ENCODE data around the gene SGCG.
"Not testable (repeated sequence)": the region's sequence is repeated elsewhere in the genome, so short reads cannot be mapped to it uniquely, and the experiment has no call there.

SGCG gene
- 0 reads per million in 2 experiments for total RNA-seq

DNA sequence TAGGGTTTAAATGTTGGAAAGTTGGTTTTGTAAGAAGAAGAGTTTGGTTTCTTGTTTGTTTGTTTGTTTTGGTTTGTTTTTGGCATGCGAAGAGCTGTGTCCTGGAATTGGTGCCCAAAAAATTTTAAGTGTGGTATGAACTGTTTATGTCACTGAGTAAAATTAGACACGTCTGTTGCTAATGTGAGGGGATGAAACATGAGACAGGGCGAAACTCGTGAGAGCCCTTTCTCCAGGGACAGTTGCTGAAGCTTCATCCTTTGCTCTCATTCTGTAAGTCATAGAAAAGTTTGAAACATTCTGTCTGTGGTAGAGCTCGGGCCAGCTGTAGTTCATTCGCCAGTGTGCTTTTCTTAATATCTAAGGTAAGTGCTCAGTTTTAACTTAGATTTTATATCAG is at the start of gene SGCG:
TSS of gene SGCG (plus strand) at position 269 of the 400 bp plus-strand sequence. CDS start 22,716 bp downstream, outside the sequence.
- DNase-seq (ENCODE audit: low read depth), result no peak

DNA sequence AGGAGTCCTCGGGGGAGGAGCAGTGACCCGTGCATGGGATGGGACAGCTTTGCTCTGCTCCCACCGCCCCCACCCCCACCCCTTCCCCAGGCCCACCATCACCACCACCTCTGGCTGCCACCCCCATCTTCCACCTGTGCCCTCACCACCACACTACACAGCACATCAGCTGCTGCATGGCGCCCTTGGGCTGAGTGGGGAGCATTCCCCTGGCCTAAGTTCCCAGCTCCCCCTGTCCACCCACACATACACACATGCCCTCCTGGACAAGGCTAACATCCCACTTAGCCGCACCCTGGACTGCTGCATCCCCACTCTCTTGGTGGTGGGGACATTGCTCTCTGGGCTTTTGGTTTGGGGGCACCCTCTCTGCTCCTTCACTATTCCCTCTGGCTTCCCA is 46.2 kb upstream of the SGCG start:
- DNase-seq (ENCODE audit: low read depth), result no peak

GRCh38 chr13:23140492-23140891 is 40.3 kb upstream of the SGCG start:
- no peak for DNase-seq (ENCODE audit: low read depth)

GRCh38 chr13:23141964-23142363 is 38.8 kb upstream of the SGCG start:
- no peak for DNase-seq (ENCODE audit: low read depth)

GRCh38 chr13:23142607-23143006 is 38.2 kb upstream of the SGCG start:
- not testable (repeated sequence) for DNase-seq (ENCODE audit: low read depth)

- DNase-seq (ENCODE audit: low read depth), result no peak
These were observed 36.3 kb upstream of the SGCG start for GRCh38 chr13:23144431-23144830.

- DNase-seq (ENCODE audit: low read depth), result no peak
These were observed 34.8 kb upstream of the SGCG start for GRCh38 chr13:23146006-23146405.

- no peak for DNase-seq (ENCODE audit: low read depth)
These were observed 33.8 kb upstream of the SGCG start for GRCh38 chr13:23146811-23147625.

DNA sequence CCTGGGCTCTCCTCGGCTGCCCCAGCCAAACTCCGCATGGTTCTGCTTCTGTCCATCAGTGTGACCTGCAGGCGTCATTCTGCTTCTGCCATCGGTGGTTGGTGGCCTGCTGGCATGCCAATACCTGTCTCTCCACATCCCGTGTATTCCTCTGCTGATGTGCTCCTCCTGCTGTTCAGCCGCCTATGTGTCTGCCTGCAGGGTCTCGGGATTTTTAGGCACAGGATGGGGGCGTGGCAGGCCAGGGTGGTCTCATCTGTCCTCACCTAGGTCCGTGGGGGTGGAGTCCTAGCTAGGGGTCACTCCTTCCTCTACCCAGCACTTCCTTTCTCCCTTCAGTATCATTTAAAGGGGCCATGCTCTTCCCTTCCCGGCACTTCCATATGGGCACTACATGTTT is 33.0 kb upstream of the SGCG start:
- no peak for DNase-seq (ENCODE audit: low read depth)

- DNase-seq (ENCODE audit: low read depth), result no peak
These were observed 23.0 kb upstream of the SGCG start for GRCh38 chr13:23157781-23158180.

DNA sequence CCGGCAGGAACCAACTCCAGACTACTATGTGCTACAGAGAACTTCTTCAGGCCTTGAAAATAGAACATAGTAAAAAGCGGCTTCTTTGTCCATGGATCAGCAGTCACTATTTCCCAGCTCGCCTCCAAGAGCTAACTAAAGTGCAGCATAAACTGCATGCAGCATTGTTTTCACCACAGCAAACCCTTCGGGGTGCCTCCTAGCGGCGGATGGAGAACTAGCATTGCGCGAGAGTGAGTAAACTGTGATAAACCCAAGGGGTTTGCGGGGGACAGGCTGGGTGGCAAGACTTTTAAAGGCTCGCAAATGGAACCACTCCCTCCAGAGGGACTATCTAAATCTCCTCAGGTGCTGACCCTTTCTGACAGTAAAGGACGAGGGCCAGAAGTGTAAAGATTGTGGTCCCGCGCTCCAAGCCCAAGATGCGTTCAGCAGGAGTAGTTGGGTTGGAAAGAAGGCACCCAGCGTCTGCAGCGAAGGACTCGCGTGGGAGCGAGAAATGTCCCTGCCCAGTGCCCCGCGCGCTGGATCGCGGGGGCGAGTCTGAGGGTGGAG is 21.5 kb upstream of the SGCG start:
- DNase-seq (ENCODE audit: low read depth), result no peak

- DNase-seq (ENCODE audit: low read depth), result no peak
These were observed 20.8 kb upstream of the SGCG start for GRCh38 chr13:23159760-23160637.

DNA sequence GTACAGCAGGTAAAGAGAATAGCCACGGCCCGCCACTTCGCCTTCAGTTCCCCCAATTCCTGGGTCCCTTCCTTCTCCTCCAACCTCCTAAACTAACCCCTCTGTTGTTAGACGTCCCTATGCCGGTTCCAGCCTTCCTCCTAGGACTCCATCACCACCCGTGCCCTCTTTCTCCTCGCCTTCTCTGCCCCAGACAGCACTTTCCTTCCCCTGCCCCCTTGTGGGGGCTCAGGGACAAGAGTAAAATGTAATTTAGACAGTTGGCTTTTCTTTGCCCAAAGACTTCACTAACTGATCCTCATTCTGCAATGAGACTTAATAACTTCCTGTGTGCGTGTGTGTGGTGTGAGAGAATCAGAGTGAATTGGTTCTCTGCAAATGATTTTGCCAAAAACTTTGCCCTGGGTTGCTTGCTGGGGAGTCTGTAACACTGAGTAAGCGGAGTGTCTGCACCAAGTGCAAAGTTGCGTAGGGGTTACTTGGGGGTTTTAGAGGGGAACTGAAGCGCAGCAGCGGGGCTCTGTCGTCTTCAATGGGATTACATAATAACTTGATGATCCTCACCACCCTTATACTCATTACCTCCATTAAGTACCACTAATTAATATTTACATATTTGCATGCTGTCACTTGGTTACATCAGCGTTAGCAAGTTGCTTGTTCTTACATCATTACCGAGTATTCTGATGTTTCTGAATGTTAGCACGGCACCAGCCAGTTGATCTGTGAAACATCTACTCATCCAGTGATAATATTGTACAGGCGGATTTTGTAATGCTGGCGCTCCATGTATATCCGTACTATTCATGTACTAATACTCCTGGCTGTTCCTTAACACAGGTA is 19.9 kb upstream of the SGCG start:
- no peak for DNase-seq (ENCODE audit: low read depth)

DNA sequence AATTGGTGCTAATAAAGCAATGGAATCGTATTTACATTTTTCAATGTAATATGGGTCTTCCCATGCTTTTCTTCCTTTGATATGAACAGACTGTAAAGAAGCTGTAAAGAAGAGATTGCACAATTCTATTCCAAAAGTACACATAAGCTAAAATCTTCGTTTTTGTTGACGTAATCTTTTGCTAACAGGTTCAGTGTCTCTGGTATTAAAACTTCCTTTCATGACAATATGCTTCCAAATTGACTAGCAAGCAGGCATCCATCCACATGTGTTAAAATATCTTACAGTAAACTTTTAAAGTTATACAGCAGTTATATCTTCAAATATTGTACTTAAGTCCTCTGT is 19.3 kb upstream of the SGCG start:
- no peak for DNase-seq (ENCODE audit: low read depth)

DNA sequence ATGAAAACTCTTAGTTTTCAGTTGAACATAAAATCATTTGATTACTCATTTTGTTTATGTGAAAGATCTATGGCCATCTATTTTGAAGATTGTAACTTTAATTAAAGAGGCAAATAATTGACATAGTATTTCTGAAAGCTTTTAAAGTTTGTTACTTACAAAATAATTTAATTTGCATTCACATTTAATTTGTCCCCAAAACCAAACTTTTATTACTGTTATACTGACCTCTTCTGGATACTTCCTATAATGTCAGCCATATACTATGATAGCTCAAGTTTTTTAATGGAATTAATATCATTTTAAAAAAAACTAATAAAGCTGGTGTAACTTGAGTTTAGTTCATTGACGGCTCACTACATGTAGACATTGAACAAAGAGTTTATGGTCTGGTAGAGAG is 4.9 kb upstream of the SGCG start:
- DNase-seq (ENCODE audit: low read depth), result no peak

- DNase-seq (ENCODE audit: low read depth), result no peak
These were observed 1.4 kb downstream of the SGCG start for GRCh38 chr13:23182142-23182541.

DNA sequence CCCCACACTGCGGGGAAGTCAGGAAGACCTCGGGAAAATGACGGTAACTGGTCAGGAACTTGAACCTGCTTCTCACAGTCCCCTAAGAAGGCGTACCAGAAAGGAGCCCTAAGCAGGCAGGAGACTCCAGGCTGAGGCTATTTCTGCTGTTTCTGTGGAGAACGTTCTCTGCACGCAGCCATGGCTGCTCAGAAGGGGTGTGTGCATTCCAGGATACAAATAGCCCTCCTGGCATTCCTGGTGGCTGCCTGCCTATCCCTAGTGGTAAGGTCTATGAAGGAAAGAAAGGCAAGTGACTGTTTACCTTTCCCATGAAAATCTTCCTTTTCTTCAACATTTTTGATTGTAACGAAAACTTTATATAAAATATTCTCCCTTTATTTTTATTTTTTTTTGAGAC is 2.5 kb downstream of the SGCG start:
- no peak for DNase-seq (ENCODE audit: low read depth)

DNA sequence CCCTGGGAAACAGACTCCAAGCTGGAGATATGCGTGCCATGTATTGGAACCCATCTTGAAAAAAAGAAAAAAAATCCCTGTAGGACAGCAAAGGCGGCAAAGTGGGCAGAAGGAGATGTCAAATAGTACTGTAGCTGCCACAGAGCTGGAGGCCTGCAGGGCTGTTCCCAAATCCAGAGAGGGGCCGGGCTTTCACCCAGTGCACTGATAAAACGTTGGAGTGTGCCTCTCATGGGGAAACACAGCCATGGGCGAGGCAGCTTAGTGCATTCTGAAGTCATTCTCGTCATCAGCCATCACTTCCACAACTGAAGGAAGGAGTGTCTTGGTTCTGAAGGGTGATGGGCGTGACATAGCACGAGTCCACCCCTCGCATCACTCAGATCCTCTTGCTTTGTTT is 4.8 kb downstream of the SGCG start:
- DNase-seq (ENCODE audit: low read depth), result no peak

GRCh38 chr13:23201870-23202269 is 21.1 kb downstream of the SGCG start:
- no peak for DNase-seq (ENCODE audit: low read depth)

- no peak for DNase-seq (ENCODE audit: low read depth)
These were observed 21.6 kb downstream of the SGCG start for GRCh38 chr13:23202383-23202782.

- DNase-seq (ENCODE audit: low read depth), result no peak
These were observed 22.7 kb downstream of the SGCG start for GRCh38 chr13:23203516-23203915.

- no peak for DNase-seq (ENCODE audit: low read depth)
These were observed 25.0 kb downstream of the SGCG start for GRCh38 chr13:23205807-23206206.

Measured in T follicular helper cell (primary cell).